B cell (primary cell): Measurements from ENCODE around the gene AASS. TPM values are rescaled to one million over a fixed set of nuclear protein-coding genes. Genes with fewer than 3 reads are reported as not detected.

Experiments
- ATAC-seq: fragments of 200-7000 bp; cut with Tn5 transposase; one replicate; pipeline ENCODE4 v1.10.0; 2021; ENCODE audit warnings: low read depth, mild to moderate bottlenecking, moderate number of reproducible peaks, moderate library complexity
- CTCF ChIA-PET: fragments of 350-600 bp; sonication (Branson Sonifier 250); formaldehyde crosslinking; loops from one replicate; lab custom pipeline; 2021; ENCODE audit warnings: antibody characterized with exemption, inconsistent platforms; lab: Charles Lee
- POLR2A ChIA-PET: fragments of 350-600 bp; sonication (Branson Sonifier 250); formaldehyde crosslinking; loops from one replicate; lab custom pipeline; 2021; ENCODE audit warnings: antibody characterized with exemption; lab: Charles Lee
- DNase-seq: peaks from one replicate; pipeline ENCODE4 v3.0.0; 2013
- H2AFZ ChIP-seq: 2 replicates; pipeline ENCODE4 v1.6.1; 2012; ENCODE audit warnings: mild to moderate bottlenecking, low read depth, low read length; ENCODE audit not compliant: insufficient read depth, poor library complexity, severe bottlenecking
- H3K27ac ChIP-seq, 2 donors: 1 replicate in 1 of 2; 2 replicates in 1 of 2; pipeline ENCODE4 v1.5.1; 2012 to 2013; ENCODE audit warnings: low read length in 2 of 2, mild to moderate bottlenecking in 2 of 2, moderate library complexity in 1 of 2
- H3K27me3 ChIP-seq, 4 experiments: fragments of 200-600 bp in 1 of 4; sonication (generic) in 1 of 4; replicated peaks in 1 of 4; 1 replicate in 2 of 4; 2 replicates in 2 of 4; pipeline versions ENCODE4 v1.6.1 to v1.7.0; 2013 to 2016; ENCODE audit warnings: low read length in 3 of 4, mild to moderate bottlenecking in 2 of 4, mixed read lengths in 1 of 4, moderate library complexity in 1 of 4; ENCODE audit not compliant: insufficient read depth in 4 of 4, control insufficient read depth in 3 of 4; ENCODE audit errors: control extremely low read depth in 1 of 4
- H3K36me3 ChIP-seq, 2 experiments: replicated peaks in 1 of 2; 1 replicate in 1 of 2; 2 replicates in 1 of 2; pipeline versions ENCODE4 v1.6.1 to v1.7.1; 2013; ENCODE audit warnings: low read length in 1 of 2; ENCODE audit not compliant: insufficient read depth in 2 of 2, control insufficient read depth in 1 of 2; ENCODE audit errors: control extremely low read depth in 1 of 2, extremely low read depth in 1 of 2
- H3K4me1 ChIP-seq, 2 donors: fragments of 200-600 bp in 1 of 2; sonication (generic) in 1 of 2; 1 replicate in 1 of 2; 2 replicates in 1 of 2; pipeline versions ENCODE4 v1.5.1 to v1.6.1; 2013 to 2017; ENCODE audit warnings: low read length in 2 of 2; ENCODE audit not compliant: control insufficient read depth in 2 of 2, insufficient read depth in 2 of 2
- H3K4me2 ChIP-seq: replicated peaks from 2 replicates; pipeline ENCODE3; 2012; ENCODE audit warnings: mild to moderate bottlenecking, low read depth, low read length; ENCODE audit not compliant: poor library complexity, severe bottlenecking
- H3K4me3 ChIP-seq, 5 experiments: fragments of 200-600 bp in 1 of 5; sonication (generic) in 1 of 5; 1 replicate in 3 of 5; 2 replicates in 2 of 5; pipeline versions ENCODE4 v1.5.1 to v1.7.0; 2011 to 2016; ENCODE audit warnings: low read length in 4 of 5, mild to moderate bottlenecking in 4 of 5, low read depth in 2 of 5, control low read depth in 1 of 5, moderate library complexity in 1 of 5; ENCODE audit not compliant: insufficient read depth in 1 of 5; ENCODE audit errors: control extremely low read depth in 1 of 5, extremely low read depth in 1 of 5
- H3K79me2 ChIP-seq: fragments of 200-600 bp; sonication (generic); one replicate; pipeline ENCODE4 v1.6.0; 2016; ENCODE audit warnings: low read length; ENCODE audit not compliant: control insufficient read depth, insufficient read depth
- H3K9ac ChIP-seq: fragments of 200-600 bp; sonication (generic); 2 replicates; pipeline ENCODE4 v1.6.1; 2017; ENCODE audit warnings: mild to moderate bottlenecking, low read length, moderate library complexity
- H3K9me3 ChIP-seq, 3 donors: one replicate each; pipeline versions ENCODE4 v1.6.1 to v1.7.1; 2013; ENCODE audit warnings: low read length in 2 of 3; ENCODE audit not compliant: control insufficient read depth in 2 of 3, insufficient read depth in 1 of 3; ENCODE audit errors: control extremely low read depth in 1 of 3
- H4K20me1 ChIP-seq: 2 replicates; pipeline ENCODE4 v1.6.0; 2012; ENCODE audit warnings: mild to moderate bottlenecking, low read length; ENCODE audit not compliant: insufficient read depth, control insufficient read depth, poor library complexity, severe bottlenecking
- H3K27ac Mint-ChIP-seq: one replicate; pipeline ENCODE4 v1.8.0; 2021; ENCODE audit warnings: mixed read lengths
- H3K27me3 Mint-ChIP-seq: one replicate; pipeline ENCODE4 v1.8.0; 2021; ENCODE audit warnings: mixed read lengths
- H3K4me1 Mint-ChIP-seq: one replicate; pipeline ENCODE4 v1.8.0; 2021; ENCODE audit warnings: mixed read lengths
- H3K4me3 Mint-ChIP-seq: one replicate; pipeline ENCODE4 v1.8.0; 2021; ENCODE audit warnings: mixed read lengths
- H3K9me3 Mint-ChIP-seq: one replicate; pipeline ENCODE4 v1.8.0; 2022; ENCODE audit warnings: mixed read lengths; ENCODE audit not compliant: insufficient read depth
- CTCF ChIP-seq: fragments of 200-600 bp; IDR thresholded peaks from one replicate; pipeline ENCODE4 v1.8.0; 2022; ENCODE audit warnings: antibody characterized with exemption, mild to moderate bottlenecking
- EZH2 ChIP-seq: IDR thresholded peaks from 2 replicates; pipeline ENCODE4 v1.6.1; 2012; ENCODE audit warnings: borderline replicate concordance, low read depth, mild to moderate bottlenecking, moderate library complexity, low read length; ENCODE audit not compliant: insufficient read depth, poor library complexity, severe bottlenecking
- WGBS: methylation state at CpG from one replicate; pipeline ENCODE4 v1.1.5; 2013; ENCODE audit warnings: missing lambda C conversion rate; ENCODE audit not compliant: insufficient coverage; 5-methylcytosine and 5-hydroxymethylcytosine counted together
- intact Hi-C: fragments of 100-400 bp; cut with micrococcal nuclease; formaldehyde crosslinking; loops from one replicate; pipeline ENCODE4 v1.10.0; 2022
- polyA plus RNA-seq: library from polyadenylated mRNA; depleted of rRNA; stranded (reverse); fragments of >200 nt; gene quantifications from 2 replicates; pipeline ENCODE4 v1.2.3, GENCODE V29; 2012
- total RNA-seq, 2 donors: library from RNA; stranded (reverse); fragments of 120-200 nt in 1 of 2; gene quantifications; 1 replicate in 1 of 2; 2 replicates in 1 of 2; pipeline versions ENCODE4 v1.2.3 to v1.2.4, GENCODE V29; 2013 to 2022

The AASS gene
- total and polyA plus RNA-seq, 2 donors (not counting 1 experiment from before 2014, with no cell fraction given): 2.1 to 10.6 TPM

GRCh38 chr7:122140918-122141317 is 3.1 kb downstream of the AASS start:
- WGBS: no CpG with 5 or more reads among the region's 1 CpG
- H3K27me3 Mint-ChIP-seq: peaks cover 14% of the 10 kb centered on the region
- no peak overlapping the region for H3K9ac ChIP-seq
- H3K36me3 ChIP-seq: no peaks in the 10 kb centered on the region
- no peak overlapping the region for H3K4me3 ChIP-seq
- no peaks in the 10 kb centered on the region for H3K27me3 ChIP-seq
- TF ChIP-seq EZH2 (no peak), CTCF (no peak)
- H3K27ac ChIP-seq: no peak overlapping the region
- ChIA-PET POLR2A (no interaction called here), CTCF (no interaction called here)
- H3K9me3 Mint-ChIP-seq: no peaks in the 10 kb centered on the region
- H3K4me1 Mint-ChIP-seq: peaks cover 36% of the 10 kb centered on the region
- H3K79me2 ChIP-seq: peaks cover 5% of the 10 kb centered on the region
- H3K27ac Mint-ChIP-seq: no peak overlapping the region
- H3K4me1 ChIP-seq: peaks cover 20 to 24% of the 10 kb centered on the region in 2 donors
- no peak overlapping the region for H3K4me3 Mint-ChIP-seq
- ATAC-seq (no peak), DNase-seq (no peak)
- no peak overlapping the region for H2AFZ ChIP-seq
- no peak overlapping the region for H3K4me2 ChIP-seq
- no peaks in the 10 kb centered on the region for H3K9me3 ChIP-seq
- intact Hi-C loops: loop anchor here (5.0 to 10.0 kb wide), 2 partner anchors 49 to 1414 kb away; partner anchors contain the start of gene NDUFA5
- H4K20me1 ChIP-seq: no peaks in the 10 kb centered on the region

- no peaks in the 10 kb centered on the region for H4K20me1 ChIP-seq
- intact Hi-C loops: no loop called here
- peaks cover 7 to 15% of the 10 kb centered on the region in 2 donors for H3K4me1 ChIP-seq
- H3K79me2 ChIP-seq: no peaks in the 10 kb centered on the region
- H3K4me3 Mint-ChIP-seq: peak overlapping the region; percentile 72
- no peak overlapping the region for H3K27ac ChIP-seq
- TF ChIP-seq CTCF (no peak), EZH2 (no peak)
- H3K9ac ChIP-seq: peak overlapping the region; percentile 41
- no peaks in the 10 kb centered on the region for H3K9me3 Mint-ChIP-seq
- H3K27ac Mint-ChIP-seq: no peak overlapping the region
- CTCF ChIA-PET: interaction anchor here (1.0 kb wide), 1 partner anchor 9 kb away, joined by 3 read pairs; no protein-coding TSS in a partner anchor
- H3K4me2 ChIP-seq: peak overlapping the region; percentile 60
- no peaks in the 10 kb centered on the region for H3K9me3 ChIP-seq
- H3K36me3 ChIP-seq: no peaks in the 10 kb centered on the region
- WGBS: 0% methylated on average over 1 of the region's 5 CpGs
- peak overlapping the region in 3 of 5 experiments; percentile 6 to 29 (median 14) for H3K4me3 ChIP-seq
- ATAC-seq: no peak
- H3K27me3 Mint-ChIP-seq: peaks cover 7% of the 10 kb centered on the region
- H3K27me3 ChIP-seq: no peaks in the 10 kb centered on the region
- DNase-seq: no peak
- H3K4me1 Mint-ChIP-seq: peaks cover 15% of the 10 kb centered on the region
- H2AFZ ChIP-seq: peak overlapping the region; percentile 61
- POLR2A ChIA-PET: no interaction called here
Observed at GRCh38 chr7:122137251-122138077, 6.6 kb downstream of the AASS start.
